ENCODE data around the gene CSF2RB. TPM values are rescaled to one million over a fixed set of nuclear protein-coding genes. Genes with fewer than 3 reads are reported as not detected.

The CSF2RB gene
- total and polyA plus RNA-seq, 2 of the 13 experiments (the other 11 are each of a cell fraction or from before 2014, with no cell fraction given): not detected

GRCh38 chr22:36966851-36967540 lies 53.6 kb downstream of the CSF2RB start:
- Histone ChIP-seq H4K20me1 (ENCODE audit: insufficient read depth, low read length) (no peaks in the 10 kb centered on the region), H2AFZ (ENCODE audit: low read length) (no peak overlapping the region), H3K79me2 (ENCODE audit: insufficient read depth, low read length) (no peaks in the 10 kb centered on the region), H3K4me2 (ENCODE audit: low read depth, low read length) (no peak overlapping the region), H3K36me3 (replicated peaks in 1 of 2; ENCODE audit: control insufficient read depth in 1 of 2, insufficient read depth in 2 of 2, low read length in 2 of 2) (no peaks in the 10 kb centered on the region), H3K9ac (ENCODE audit: insufficient read depth, low read depth, low read length) (no peak overlapping the region), H3K27me3 (ENCODE audit: control insufficient read depth in 1 of 2, insufficient read depth in 2 of 2, low read length in 2 of 2) (peaks cover 0 to 20% of the 10 kb centered on the region in 2 experiments; a peak in 2 of 5 replicates), H3K4me1 (ENCODE audit: insufficient read depth, low read length) (no peaks in the 10 kb centered on the region), H3K27ac (ENCODE audit: extremely low read length, insufficient read depth, low read length) (no peak overlapping the region), H3K9me3 (ENCODE audit: low read length) (no peaks in the 10 kb centered on the region), H3K4me3 (replicated peaks in 1 of 3; ENCODE audit: insufficient read depth in 1 of 3, low read depth in 2 of 3, low read length in 3 of 3) (no peak overlapping the region)
- no peak for ATAC-seq
- 12% methylated on average over 9 of the region's 11 CpGs for WGBS (ENCODE audit: low lambda C conversion rate)
- POLR2A ChIA-PET: no interaction called here
- DNase-seq (ENCODE audit: low spot score): no peak
- no peak for TF ChIP-seq ZNF747 (CRISPR knock-in tag; IDR thresholded peaks at IDR 0.05; ENCODE audit: borderline replicate concordance)
- no peak for TF ChIP-seq ZNF737 (CRISPR knock-in tag; IDR thresholded peaks at IDR 0.05; ENCODE audit: borderline replicate concordance)
- TF ChIP-seq SNAPC5 (CRISPR knock-in tag; IDR thresholded peaks at IDR 0.05; ENCODE audit: borderline replicate concordance): no peak
- no peak for TF ChIP-seq ZNF652 (CRISPR knock-in tag; IDR thresholded peaks at IDR 0.05; ENCODE audit: borderline replicate concordance, low read depth)
- no peak for TF ChIP-seq FOSL2 (CRISPR knock-in tag; IDR thresholded peaks at IDR 0.05)
- no peak for TF ChIP-seq NBN (conservative IDR thresholded peaks at IDR 0.05)
- TF ChIP-seq PRMT3 (CRISPR knock-in tag; IDR thresholded peaks at IDR 0.05; ENCODE audit: borderline replicate concordance, low read depth): no peak
- no peak for TF ChIP-seq TOE1 (CRISPR knock-in tag; IDR thresholded peaks at IDR 0.05)
- no peak for TF ChIP-seq ZFP41 (CRISPR knock-in tag; IDR thresholded peaks at IDR 0.05; ENCODE audit: borderline replicate concordance)
- no peak for TF ChIP-seq ZNF839 (CRISPR knock-in tag; IDR thresholded peaks at IDR 0.05; ENCODE audit: borderline replicate concordance)
- TF ChIP-seq SRY (CRISPR knock-in tag; IDR thresholded peaks at IDR 0.05): no peak
- TF ChIP-seq ELF4 (CRISPR knock-in tag; IDR thresholded peaks at IDR 0.05; ENCODE audit: borderline replicate concordance): no peak
- TF ChIP-seq ZSCAN21 (CRISPR knock-in tag; IDR thresholded peaks at IDR 0.05; ENCODE audit: borderline replicate concordance): no peak
- no peak for TF ChIP-seq ZNF781 (CRISPR knock-in tag; IDR thresholded peaks at IDR 0.05; ENCODE audit: borderline replicate concordance, not compliant biosample characterization)
- TF ChIP-seq, protein P1, sequence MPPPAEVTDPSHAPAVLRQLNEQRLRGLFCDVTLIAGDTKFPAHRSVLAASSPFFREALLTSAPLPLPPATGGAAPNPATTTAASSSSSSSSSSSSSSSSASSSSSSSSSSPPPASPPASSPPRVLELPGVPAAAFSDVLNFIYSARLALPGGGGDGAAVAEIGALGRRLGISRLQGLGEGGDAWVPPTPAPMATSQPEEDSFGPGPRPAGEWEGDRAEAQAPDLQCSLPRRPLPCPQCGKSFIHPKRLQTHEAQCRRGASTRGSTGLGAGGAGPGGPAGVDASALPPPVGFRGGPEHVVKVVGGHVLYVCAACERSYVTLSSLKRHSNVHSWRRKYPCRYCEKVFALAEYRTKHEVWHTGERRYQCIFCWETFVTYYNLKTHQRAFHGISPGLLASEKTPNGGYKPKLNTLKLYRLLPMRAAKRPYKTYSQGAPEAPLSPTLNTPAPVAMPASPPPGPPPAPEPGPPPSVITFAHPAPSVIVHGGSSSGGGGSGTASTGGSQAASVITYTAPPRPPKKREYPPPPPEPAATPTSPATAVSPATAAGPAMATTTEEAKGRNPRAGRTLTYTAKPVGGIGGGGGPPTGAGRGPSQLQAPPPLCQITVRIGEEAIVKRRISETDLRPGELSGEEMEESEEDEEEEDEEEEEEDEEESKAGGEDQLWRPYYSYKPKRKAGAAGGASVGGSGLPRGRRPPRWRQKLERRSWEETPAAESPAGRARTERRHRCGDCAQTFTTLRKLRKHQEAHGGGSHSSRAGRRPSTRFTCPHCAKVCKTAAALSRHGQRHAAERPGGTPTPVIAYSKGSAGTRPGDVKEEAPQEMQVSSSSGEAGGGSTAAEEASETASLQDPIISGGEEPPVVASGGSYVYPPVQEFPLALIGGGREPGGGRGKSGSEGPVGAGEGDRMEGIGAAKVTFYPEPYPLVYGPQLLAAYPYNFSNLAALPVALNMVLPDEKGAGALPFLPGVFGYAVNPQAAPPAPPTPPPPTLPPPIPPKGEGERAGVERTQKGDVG (CRISPR knock-in tag; IDR thresholded peaks at IDR 0.05; ENCODE audit: borderline replicate concordance): no peak
- TF ChIP-seq, protein P2, sequence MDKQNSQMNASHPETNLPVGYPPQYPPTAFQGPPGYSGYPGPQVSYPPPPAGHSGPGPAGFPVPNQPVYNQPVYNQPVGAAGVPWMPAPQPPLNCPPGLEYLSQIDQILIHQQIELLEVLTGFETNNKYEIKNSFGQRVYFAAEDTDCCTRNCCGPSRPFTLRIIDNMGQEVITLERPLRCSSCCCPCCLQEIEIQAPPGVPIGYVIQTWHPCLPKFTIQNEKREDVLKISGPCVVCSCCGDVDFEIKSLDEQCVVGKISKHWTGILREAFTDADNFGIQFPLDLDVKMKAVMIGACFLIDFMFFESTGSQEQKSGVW (CRISPR knock-in tag; IDR thresholded peaks at IDR 0.05; ENCODE audit: borderline replicate concordance): no peak
- no peak for FAIRE-seq
- CTCF ChIA-PET (ENCODE audit: low intra/inter-chr PET ratio, low total read pairs): no interaction called here
- in situ Hi-C loops (cut with HindIII; ENCODE audit: extremely low pct_ligation_motif_present, low pct_unique_long_range_greater_than_20kb) (no loop called here), intact Hi-C loops (cut with micrococcal nuclease; ENCODE audit: unreplicated experiment) (no loop called here)
- BruUV-seq (replicated peaks): no TSS peak

Measured in HepG2 (cell line).